ENCODE measurements around the gene PCYOX1L.

The PCYOX1L gene

DNA sequence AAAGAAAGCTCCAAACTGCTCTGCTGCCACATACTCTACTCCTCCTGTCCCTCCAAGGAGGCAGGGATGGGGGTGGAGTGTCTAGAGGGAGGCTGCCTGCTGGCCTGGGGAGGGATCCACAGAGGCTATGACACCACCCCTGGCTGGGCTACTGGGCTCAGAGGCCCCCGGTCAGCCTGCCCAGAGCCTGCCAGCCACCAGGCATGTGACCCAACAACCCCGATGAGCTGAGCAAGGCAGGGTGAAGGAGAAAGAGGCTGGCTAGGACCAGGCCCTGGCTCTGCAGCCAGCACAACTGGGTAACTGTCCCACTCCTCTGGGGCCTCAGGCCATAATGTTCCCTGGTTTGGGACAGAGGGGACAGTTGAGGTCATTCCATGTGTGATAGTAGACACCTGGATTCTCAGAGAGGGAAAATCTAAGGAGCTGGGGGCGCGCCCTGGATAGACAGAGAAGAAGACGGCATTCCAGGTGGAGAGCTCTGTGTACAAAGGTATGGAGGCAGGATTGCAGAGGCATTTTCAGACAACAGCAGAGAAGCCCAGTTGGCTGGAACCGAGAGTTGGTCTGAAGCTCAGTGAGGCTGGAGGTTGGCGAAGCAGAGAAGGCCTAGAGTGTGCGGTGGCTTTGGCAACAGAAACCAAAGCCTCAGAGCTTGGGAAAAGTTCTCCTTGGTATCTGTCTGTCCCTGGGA lies 55.1 kb downstream of the PCYOX1L start:
- TF ChIP-seq YY1 (IDR thresholded peaks at IDR 0.05; ENCODE audit: low read depth) (no peak), TEAD4 (IDR thresholded peaks at IDR 0.05) (no peak), EP300 (IDR thresholded peaks at IDR 0.05; ENCODE audit: borderline replicate concordance) (no peak)

DNA sequence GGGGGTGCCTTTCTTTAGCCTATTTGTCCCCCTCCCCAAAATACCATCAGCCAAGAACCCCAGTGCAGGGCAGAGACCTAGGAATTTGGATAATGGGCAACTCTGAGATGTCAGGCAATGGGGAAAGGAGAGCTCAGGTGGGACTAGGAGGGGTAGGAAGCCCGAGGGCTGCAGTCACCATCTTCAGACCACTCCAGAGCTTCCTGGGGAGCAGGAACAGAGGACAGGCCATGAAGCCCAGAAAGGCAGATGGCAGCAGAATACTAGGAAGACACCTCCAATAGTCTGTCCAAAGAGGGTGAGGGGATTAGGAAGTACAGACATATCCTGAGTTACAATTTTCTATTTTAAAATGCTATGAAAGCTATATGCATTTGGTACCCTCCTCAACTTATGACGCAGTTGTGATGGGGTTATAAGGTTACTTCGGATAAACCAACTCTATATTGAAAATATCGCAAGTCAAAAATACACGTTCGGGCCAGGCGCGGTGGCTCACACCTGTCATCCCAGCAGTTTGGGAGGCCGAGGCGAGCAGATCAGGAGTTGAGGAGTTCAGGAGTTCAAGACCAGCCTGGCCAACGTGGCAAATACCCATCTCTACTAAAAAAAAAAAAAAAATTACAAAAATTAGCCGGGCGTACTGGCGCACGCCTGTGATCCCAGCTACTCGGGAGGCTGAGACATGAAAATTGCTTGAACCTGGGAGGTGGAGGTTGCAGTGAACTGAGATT lies 55.8 kb downstream of the PCYOX1L start:
- TF ChIP-seq CEBPB (IDR thresholded peaks at IDR 0.05) (no peak), FOXM1 (IDR thresholded peaks at IDR 0.05; ENCODE audit: borderline replicate concordance, low read depth) (no peak), NFIC (IDR thresholded peaks at IDR 0.05) (no peak), RAD21 (IDR thresholded peaks at IDR 0.05; ENCODE audit: low read depth) (no peak), CREB1 (IDR thresholded peaks at IDR 0.05; ENCODE audit: low read depth) (no peak), EGR1 (IDR thresholded peaks at IDR 0.05) (no peak), TCF12 (IDR thresholded peaks at IDR 0.05; ENCODE audit: low read depth) (no peak), EP300 (IDR thresholded peaks at IDR 0.05; ENCODE audit: borderline replicate concordance) (no peak), TAF1 (IDR thresholded peaks at IDR 0.05; ENCODE audit: low read depth) (no peak), TEAD4 (IDR thresholded peaks at IDR 0.05) (no peak), YY1 (IDR thresholded peaks at IDR 0.05; ENCODE audit: low read depth) (no peak), ZBTB7A (IDR thresholded peaks at IDR 0.05; ENCODE audit: low read depth) (no peak)
- TF ChIP-seq, protein P1, sequence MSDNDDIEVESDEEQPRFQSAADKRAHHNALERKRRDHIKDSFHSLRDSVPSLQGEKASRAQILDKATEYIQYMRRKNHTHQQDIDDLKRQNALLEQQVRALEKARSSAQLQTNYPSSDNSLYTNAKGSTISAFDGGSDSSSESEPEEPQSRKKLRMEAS (IDR thresholded peaks at IDR 0.05) = no peak
- TF ChIP-seq, protein P2, sequence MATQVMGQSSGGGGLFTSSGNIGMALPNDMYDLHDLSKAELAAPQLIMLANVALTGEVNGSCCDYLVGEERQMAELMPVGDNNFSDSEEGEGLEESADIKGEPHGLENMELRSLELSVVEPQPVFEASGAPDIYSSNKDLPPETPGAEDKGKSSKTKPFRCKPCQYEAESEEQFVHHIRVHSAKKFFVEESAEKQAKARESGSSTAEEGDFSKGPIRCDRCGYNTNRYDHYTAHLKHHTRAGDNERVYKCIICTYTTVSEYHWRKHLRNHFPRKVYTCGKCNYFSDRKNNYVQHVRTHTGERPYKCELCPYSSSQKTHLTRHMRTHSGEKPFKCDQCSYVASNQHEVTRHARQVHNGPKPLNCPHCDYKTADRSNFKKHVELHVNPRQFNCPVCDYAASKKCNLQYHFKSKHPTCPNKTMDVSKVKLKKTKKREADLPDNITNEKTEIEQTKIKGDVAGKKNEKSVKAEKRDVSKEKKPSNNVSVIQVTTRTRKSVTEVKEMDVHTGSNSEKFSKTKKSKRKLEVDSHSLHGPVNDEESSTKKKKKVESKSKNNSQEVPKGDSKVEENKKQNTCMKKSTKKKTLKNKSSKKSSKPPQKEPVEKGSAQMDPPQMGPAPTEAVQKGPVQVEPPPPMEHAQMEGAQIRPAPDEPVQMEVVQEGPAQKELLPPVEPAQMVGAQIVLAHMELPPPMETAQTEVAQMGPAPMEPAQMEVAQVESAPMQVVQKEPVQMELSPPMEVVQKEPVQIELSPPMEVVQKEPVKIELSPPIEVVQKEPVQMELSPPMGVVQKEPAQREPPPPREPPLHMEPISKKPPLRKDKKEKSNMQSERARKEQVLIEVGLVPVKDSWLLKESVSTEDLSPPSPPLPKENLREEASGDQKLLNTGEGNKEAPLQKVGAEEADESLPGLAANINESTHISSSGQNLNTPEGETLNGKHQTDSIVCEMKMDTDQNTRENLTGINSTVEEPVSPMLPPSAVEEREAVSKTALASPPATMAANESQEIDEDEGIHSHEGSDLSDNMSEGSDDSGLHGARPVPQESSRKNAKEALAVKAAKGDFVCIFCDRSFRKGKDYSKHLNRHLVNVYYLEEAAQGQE (IDR thresholded peaks at IDR 0.05; ENCODE audit: low read depth) = no peak
- TF ChIP-seq, protein P3, sequence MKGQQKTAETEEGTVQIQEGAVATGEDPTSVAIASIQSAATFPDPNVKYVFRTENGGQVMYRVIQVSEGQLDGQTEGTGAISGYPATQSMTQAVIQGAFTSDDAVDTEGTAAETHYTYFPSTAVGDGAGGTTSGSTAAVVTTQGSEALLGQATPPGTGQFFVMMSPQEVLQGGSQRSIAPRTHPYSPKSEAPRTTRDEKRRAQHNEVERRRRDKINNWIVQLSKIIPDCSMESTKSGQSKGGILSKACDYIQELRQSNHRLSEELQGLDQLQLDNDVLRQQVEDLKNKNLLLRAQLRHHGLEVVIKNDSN (IDR thresholded peaks at IDR 0.05) = no peak

DNA sequence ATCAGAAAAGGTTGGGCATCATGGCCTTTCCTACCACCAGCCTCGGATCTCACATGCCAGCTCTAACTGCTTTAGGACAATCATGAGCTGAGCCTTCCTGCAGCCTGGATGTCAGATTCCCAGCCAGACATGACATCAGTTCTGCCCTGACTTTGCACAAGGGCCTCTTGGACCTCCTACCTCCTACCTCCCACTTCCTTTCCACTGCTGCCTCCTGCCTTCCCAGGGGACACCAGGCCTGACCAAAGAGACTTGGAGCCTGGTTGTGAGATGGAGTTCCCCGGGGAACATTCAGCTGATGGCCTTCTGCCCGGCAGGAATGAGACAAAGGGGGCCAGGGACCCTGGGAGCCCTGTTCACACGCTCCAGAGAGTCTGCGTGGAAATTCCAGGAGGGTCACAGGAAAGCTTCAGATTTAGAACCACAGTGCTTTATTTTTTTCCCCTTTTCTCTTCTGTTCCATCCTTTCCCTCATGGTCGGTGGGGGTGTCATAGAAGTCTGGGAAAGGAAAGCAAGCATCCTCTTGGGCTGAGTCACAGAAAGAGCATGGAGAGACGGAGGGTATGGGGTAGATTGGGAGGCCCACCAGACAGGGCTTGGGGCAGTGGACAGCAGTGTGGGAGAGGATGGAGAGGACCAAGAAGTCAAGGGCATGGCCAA lies 56.7 kb downstream of the PCYOX1L start:
- TF ChIP-seq, protein P2 (IDR thresholded peaks at IDR 0.05; ENCODE audit: low read depth) = no peak
- TF ChIP-seq TCF12 (IDR thresholded peaks at IDR 0.05; ENCODE audit: low read depth) (no peak), CREB1 (IDR thresholded peaks at IDR 0.05; ENCODE audit: low read depth) (no peak), NFIC (IDR thresholded peaks at IDR 0.05) (no peak), FOXM1 (IDR thresholded peaks at IDR 0.05; ENCODE audit: borderline replicate concordance, low read depth) (no peak)
- TF ChIP-seq, protein P3 (IDR thresholded peaks at IDR 0.05) = no peak

DNA sequence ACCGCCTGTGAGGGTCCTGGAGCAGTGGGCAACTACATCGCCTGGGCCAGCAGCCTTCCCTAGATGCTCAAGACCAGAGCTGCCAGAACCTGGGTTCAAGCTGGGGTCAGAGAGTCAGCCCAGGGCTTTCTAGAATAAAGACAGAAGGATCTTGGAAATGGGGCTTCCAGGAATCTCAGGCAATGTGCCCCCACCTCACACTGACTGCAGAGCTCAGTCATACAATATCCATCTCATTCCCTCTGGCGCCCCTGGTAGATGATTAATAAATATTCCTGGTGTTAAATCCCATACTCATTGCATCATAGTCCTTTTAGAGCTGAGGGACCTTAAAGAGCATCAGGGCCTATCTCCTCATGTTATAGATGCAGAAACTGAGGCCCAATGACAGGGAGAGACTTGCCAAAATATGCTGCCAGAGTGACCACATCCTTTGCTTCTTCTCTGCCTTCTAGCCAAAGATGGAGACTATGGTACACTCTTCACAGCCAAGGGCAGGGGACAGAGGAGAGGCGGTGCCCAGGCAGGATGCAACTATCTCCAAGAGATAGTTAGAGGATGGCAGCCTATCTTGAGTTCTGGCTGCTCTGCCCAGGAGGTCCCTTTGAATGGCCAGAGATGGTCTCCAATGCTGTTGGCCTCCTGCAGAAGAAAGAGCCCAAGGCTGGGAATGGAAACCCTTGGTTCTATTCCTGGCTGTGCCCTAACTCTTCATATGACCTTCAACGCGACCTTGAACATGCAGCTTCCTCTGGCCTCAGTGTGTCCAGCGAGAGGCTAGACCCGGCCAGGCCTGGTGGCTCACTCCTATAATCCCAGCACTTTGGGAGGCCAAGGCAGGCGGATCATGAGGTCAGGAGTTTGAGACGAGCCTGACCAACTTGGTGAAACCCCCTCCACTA lies 57.5 kb downstream of the PCYOX1L start:
- TF ChIP-seq TAF1 (IDR thresholded peaks at IDR 0.05; ENCODE audit: low read depth) (no peak), TEAD4 (IDR thresholded peaks at IDR 0.05) (no peak), ZBTB7A (IDR thresholded peaks at IDR 0.05; ENCODE audit: low read depth) (no peak), YY1 (IDR thresholded peaks at IDR 0.05; ENCODE audit: low read depth) (no peak), EGR1 (IDR thresholded peaks at IDR 0.05) (no peak), NFIC (IDR thresholded peaks at IDR 0.05) (no peak), TCF12 (IDR thresholded peaks at IDR 0.05; ENCODE audit: low read depth) (no peak), CREB1 (IDR thresholded peaks at IDR 0.05; ENCODE audit: low read depth) (no peak), FOXM1 (IDR thresholded peaks at IDR 0.05; ENCODE audit: borderline replicate concordance, low read depth) (no peak), RAD21 (IDR thresholded peaks at IDR 0.05; ENCODE audit: low read depth) (no peak), EP300 (IDR thresholded peaks at IDR 0.05; ENCODE audit: borderline replicate concordance) (no peak), CEBPB (IDR thresholded peaks at IDR 0.05) (no peak)
- TF ChIP-seq, protein P1 (IDR thresholded peaks at IDR 0.05) = no peak
- TF ChIP-seq, protein P3 (IDR thresholded peaks at IDR 0.05) = no peak
- TF ChIP-seq, protein P2 (IDR thresholded peaks at IDR 0.05; ENCODE audit: low read depth) = no peak
